Dermis blood vessel endothelial cell (primary cell): Measurements from ENCODE around the gene MMP21. TPM values are rescaled to one million over a fixed set of nuclear protein-coding genes. Genes with fewer than 3 reads are reported as not detected.

ENCODE experiments used
- DNase-seq: peaks from one replicate; pipeline ENCODE4 v3.0.0; 2010
- total RNA-seq: library from RNA; depleted of rRNA; stranded (reverse); fragments of >200 nt; gene quantifications from 2 replicates; pipeline ENCODE4 v1.2.3, GENCODE V29; 2014

The MMP21 gene
- total RNA-seq, 1 donor from 2014 or later: 0.34 TPM

DNA sequence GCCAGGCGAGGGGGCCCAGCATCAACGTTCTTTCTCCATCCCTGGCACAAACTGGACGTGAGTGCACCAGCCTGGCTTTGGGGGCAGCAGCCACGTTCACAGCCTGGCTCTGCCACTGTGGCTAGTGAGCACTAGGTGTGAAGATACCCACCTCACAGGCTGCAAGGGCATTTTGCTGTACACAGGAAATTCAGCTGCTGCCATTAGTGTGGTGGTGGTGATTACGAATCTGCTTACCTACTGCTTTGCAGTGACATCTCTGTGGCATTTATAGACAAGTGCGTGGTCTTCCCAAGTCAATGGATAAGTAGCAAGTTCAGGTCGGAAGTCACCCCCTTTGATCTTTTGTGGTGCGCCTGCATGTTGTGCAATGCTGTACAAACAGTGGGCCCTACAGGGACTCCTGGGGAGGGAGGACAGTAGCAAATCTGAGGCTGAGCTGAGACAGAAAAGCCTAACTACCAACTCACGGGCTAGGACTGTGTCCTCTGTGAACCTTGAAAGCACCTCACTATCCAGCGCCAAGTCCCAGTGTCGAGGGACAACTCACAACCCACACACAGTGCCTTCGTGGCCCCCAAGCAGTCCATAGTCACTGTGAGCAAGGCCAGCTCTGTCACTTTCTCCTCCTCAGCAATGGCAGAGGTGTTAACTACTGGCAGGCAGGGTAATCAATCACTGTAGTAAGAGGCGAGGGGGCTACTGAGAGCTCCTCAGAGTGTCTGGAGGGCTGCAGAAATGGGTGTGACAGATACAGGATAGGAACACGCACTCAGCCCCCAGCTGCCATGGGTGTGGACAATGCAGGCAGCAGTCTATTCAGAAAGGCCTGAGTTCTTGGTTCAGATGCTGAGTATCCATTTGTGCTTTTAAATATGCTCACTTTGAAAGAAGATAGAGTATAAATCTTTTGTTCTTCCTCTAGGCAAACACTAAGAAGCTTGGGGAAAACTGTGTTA lies 17.0 kb upstream of the MMP21 start:
- no peak for DNase-seq

DNA sequence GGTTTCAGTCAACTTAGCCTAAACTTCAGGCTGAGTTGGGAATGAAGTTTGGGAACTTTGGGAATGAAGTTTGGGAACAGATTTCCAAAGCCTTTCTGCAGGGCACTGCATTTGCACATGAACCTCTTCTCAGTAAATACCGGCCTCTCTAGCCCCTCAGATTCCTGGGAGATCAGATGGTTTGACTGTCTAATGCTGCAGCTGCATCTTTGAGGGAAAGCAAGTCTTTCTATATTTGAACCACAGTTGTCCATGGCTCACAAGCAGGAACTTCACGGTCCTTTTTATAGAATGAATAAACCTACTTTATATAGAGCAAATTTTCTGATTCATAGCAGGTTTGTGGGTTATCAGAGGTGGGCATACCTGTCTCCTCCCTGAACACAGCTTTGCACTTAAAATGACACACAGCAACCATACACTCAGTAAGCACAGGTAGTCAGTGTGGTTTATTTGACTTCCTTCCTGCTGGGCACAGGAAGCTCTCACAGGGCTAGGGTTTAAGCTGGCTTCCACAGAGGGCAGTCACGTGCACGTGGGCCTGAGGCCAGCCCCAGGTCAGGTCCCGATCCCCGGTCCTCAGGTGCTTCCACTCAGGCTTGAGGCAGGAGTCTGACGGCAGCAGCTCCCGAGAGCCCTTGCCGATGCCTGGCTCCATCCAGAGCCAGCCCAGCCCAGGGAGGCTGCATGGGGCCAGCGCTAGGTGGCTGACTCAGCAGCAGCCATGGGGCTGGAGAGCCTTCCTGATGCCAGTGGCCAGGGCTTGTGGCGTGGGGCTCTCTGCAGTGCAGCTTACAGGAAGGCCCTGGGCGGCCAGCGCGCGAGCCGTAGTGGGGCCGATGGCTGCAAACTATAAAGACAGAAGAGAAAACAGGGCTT lies 12.8 kb upstream of the MMP21 start:
- peak; percentile 13 for DNase-seq

DNA sequence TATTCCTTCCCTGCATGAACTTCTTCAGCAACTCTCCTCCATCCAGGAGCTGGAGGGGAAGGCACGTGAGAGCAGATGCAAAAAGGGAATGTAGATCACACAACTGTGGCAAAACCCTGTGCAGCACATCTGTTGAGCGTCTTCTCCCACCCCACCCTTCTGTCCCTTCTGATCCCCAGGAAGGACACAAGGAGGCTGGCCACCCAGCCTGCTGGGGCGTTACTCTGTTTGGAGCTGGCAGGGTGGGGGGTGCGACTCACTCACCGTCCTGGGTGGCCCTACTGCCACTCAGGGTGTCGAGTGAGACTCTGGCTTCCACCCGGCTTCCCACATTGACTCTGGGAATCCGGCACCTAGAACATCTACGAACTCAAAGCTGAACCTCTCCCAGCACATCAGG lies 10.2 kb upstream of the MMP21 start:
- DNase-seq: no peak

DNA sequence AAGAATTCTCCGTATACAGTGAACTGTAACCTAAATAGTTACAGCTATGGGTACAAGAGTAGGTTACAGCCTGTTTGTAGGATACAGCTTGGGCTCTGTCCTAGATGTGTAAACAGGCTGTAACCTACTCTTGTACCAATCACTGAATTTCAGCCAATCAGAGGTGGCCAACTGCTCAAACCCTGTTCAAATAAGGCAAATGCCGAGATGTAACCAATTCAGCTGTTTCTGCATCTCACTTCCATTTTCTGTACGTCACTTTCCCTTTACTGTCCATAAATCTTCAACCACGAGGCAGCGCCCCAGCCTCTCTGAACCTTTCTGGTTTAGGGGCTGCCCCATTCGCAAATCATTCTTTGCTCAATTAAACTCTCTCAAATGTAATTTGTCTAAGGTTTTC lies 8.3 kb upstream of the MMP21 start:
- DNase-seq: no peak

DNA sequence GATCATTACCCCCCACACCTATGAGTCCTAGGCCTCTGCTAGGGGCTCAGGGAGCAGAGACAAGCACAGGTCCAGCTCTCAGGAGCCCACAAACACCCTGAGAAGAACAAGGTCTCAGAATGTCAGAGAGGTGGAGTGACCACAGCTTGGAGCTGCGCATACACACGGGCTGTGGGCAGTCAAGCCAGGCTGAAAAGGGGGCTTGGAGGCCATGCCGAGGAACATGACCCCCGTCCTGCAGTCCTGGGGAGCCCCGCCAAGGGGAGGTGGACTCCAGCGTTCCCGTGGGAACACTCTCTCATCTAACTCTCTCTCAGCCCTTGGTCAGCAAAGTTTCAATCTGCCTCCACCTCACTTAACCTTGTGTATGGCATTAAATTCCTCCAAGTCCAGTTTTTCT lies 7.8 kb upstream of the MMP21 start:
- no peak for DNase-seq

DNA sequence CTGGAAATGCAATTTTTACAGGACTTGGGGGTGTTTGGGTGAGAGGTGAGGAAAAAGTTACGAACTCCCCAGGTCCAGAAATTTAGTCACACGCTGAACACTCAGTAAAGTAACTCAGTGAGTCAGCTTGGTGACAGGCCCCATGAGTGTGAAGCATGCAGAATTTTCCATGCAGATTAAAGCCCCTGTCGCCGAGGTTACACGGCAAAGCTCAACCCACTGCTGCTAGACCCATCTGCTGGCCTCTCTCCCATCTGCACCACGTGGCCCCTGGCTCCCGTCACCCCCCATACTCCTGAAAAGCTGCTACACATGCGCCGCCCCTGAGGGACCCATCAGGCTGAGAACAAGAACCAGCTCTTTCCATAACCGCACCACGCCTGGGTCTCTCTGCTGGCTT lies 7.0 kb upstream of the MMP21 start:
- no peak for DNase-seq

DNA sequence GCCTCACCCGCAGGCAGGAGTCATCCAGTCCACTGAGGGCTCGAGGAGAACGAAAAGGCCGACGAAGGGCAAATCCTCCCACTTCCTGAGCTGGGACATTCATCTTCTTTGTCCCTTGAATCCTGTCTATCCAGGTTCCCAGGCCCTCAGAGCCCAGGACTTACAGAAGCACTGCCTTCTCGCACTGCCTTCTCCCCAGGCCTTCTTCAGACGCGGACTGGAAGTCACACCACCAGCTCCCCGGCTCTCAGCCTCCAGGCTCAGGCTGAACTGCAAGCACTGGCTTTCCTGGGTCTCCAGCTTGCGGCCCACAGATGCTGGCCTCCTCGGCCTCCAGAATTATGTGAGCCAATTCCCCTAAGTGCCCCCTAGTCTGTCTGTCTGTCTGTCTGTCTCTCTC lies 6.4 kb upstream of the MMP21 start:
- DNase-seq: no peak

DNA sequence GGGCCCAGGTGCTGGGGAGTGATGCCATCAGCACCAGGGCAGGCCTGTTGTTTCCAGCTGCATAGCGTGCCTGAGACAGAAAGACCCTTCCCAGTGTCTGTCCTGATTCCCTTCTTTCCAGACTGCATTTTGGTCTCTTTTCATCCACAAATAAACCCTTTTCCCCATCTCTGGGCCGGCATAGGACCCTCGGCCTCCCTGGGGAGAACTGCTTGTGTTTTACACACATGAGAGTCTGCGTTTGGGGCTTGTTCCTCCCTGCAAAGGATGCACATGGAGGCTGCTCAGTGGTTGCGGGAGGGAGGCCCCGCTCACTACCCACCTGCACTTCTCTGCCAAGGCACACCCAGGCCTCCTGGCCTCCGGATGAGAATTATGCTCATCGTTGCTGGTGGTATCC lies 5.8 kb upstream of the MMP21 start:
- no peak for DNase-seq

DNA sequence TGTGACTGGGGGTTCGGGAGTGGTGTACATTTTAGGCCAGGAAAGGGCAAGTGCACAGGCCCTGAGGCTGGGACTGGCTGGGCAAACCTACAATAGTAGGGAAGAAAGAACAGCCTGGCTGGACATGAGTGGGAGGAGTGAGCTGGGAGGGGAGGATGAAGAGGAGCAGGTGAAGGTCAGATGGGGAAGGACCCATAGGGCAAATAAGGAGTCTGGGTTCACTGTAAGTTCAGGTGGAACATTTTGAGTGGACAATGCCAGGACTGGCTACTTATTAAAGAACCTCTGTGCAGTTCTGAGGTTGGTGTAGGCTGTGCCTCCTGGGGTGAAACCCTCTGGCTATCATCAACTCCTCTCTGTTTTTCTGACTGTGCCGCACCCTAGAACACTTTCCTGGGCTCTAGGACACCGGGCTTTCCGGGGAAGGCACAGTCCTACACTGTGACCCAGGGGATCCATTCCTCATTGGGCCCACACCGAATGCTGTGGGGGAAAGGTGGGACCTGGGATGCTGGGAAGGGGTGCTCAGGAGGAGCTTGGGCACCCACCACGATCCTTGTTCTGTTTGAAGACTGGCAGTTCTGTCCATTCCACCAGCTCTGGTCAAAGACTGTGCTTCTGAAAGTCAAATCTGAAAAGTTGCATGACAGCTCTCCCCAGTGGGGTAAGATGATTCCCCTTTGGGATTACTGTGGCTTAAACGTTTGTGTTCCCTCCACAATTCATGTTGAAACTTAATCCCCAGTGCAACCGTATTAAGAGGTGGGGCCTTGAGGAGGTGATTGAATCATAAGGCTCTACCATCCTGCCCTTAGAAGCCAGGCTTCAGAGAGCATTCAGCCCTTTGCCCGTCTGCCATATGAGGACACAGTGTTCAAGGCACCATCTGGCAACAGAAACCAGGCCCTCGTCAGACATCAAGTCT lies 4.0 kb upstream of the MMP21 start:
- DNase-seq: no peak

DNA sequence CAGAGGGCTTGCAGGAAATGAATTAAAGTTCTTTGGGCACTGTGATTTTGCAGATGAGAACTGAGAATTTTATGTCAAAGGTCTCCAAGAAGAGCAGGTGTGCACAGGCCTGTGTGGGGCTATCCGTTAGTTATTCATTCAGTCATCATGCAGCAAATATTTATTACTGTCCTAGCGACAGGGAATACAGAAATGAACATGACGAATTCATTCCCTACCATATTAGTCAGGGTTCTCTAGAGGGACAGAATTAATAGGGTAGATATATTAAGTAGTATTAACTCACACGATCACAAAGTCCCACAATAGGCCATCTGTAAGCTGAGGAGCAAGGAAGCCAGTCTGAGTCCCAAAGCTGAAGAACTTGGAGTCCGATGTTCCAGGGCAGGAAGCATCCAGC lies 2.9 kb upstream of the MMP21 start:
- no peak for DNase-seq

DNA sequence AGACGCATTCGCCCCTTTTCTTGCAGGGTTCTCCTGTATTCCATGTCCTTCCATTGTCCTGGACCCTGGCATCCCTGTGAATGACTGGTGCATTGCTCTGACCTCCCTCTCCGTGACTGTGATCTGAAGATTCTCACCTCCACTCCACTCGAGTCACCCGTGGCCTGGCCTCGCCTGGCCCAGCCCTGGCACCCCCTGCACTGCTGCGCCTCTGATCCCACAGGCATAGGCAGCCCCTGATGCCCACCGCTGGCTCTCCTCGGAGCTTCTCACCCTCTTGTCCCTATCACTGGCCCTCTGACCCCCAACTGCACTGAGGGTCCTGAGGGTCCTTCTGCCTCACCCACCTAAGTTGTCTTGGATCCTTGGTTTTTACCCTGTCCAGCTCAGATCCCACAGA lies 2.2 kb upstream of the MMP21 start:
- no peak for DNase-seq

DNA sequence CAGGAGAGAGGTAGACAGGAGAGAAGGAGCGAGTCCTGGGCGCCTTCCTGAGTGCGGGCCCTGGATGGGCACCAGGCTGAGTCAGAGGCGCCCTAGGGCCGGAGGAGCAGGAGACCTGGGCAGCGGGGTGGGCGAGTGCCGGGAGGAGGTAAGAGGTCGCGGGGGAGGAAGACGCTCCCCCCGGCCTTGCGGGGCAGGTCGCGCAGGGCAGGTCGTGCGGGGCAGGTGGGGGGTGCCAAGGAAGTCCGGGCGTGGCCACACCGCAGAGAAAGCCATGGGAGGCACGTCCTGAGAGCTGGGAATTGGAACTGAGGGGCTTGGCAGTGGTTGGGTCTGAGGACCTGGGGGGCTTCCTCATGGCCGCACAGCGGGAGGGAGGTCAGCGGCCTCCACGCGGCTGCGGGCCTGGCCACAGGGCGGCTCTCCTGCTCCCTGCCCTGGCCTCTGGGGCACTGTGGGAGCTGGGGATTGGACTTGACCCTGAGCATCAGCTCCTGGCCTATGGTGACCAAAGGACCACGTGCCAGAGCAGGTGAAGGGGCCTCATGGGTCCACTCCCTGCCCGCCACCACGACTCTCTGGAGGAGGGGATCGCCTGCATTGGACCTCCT lies 935 bp downstream of the MMP21 start:
- DNase-seq: no peak

DNA sequence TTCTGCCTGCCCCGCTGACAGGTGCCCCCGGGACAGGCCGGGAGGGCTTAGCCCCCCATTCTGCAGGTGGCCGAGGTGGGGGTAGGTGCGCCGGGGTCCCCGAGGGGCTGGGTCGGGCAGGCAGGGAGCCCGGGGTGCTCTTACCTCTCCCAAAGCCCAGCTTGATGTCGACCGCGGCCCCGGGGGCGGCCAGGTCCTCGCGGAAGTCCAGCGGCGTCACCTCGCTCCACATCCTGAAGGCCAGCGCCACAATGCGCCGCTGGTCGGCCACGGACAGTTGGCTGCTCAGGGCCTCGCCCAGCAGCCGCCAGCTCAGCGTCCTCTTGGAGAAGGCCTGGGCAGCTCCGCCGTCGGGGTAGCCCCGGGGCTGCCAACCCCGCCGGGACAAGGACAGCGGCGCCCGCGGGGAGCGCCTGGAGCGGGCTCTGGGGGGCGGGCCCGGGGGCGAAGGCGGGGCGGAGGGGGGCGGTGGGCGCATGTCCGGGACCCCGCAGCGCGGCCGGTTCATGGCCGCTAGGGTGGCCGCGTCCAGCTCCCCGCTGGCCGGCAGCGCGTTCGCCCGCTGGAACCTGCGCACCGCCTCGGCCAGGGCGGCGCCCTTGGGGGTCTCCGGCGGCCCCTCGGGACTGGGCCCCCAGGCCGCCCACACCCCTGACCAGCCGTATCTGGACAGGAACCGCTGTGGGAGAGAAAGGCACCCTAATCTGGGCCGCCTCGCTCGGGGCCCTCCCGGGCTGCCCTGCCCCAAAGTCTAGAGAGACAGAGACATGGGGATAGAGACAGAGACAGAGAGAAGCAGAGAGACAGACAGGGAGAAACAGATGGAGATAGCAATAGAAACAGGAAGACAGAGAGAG lies 1.7 kb downstream of the MMP21 start:
- DNase-seq: peak; percentile 30

DNA sequence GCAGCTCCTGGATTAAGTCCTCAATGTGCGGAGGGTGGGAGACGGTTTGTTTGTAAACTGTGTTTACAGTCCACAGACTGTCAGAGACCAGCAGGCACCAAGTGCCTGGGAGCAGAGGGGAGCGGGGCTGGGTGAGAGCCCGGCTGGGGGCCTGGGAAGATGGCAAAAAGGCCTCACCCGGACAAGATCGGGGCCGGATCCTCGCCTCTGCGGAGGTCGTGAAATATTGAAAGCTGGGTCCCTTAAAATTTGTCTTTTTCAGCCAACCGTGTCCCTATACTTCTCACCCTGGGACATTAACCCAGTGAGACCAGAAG lies 2.8 kb downstream of the MMP21 start:
- no peak for DNase-seq

DNA sequence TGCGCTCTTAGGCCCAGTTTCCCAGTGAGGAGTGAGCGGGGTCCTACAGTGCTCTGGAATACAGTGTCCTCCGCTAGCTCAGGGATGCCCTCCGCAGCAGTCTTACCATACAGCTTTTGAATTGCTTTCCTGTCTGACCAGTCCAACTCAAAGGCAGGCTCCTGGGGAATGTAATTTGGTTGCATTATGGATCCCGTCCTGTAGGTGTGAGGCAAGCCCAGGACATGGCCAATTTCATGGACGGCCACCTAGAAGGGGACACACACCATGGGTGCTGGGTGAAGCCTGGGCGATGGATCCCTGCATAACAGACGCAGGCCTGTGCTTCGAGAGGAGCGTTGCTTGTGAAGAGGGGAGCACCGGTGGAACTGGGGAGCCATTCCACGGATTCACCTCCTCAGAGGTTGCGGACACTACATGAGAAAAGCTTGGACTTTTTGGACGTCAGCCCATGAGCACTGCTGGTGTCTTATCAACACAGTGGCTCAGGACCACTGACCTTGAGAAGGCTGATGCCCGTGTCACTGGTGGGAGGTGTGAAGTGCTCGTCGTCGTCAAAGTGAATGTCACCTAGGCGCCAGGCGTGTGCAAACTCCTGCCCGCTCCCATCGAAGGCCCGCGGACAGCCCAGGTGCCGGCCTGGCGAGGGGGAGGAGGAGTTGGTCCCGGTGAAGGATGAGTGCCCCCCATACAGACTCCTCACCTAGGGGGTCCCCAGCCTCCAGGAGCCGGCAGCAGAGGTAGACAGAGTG lies 3.3 kb downstream of the MMP21 start:
- DNase-seq: no peak

DNA sequence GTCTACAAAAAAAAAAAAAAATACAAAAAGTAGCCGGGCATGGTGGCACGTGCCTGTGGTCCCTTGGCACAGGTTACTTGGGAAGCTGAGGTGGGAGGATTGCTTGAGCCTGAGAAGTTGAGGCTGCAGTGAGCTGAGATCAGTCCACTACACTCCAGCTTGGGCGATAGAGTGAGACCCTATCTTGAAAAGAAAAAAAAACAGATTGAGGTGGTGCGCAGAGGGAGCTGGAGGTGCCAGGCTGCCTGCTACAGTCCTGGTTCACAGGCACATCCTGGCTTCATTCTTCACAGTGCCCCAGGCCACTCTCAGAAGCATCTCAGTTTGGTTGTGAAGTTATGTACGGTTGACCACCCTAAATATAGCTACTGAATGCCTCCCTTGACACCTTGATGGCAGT lies 4.8 kb downstream of the MMP21 start:
- DNase-seq: no peak

DNA sequence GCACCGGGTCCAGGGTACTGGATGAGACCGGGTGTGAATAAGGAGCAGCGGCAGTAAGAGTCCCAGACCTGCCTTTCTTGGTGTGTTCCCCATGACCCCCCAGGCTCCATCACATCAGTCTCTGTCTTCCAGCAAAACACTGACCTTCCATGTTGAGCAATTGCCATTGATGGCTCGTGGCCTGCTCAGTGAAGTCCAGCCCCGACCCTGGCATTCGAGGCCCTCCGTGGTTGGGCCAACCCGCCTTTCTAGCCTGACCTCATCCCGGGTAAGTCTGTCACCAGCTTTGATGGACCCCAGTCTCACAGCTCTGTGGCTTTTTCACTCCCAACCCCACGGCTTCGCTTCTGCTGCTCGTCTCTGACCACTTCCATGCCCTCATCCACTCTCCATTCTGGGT lies 6.4 kb downstream of the MMP21 start:
- no peak for DNase-seq

DNA sequence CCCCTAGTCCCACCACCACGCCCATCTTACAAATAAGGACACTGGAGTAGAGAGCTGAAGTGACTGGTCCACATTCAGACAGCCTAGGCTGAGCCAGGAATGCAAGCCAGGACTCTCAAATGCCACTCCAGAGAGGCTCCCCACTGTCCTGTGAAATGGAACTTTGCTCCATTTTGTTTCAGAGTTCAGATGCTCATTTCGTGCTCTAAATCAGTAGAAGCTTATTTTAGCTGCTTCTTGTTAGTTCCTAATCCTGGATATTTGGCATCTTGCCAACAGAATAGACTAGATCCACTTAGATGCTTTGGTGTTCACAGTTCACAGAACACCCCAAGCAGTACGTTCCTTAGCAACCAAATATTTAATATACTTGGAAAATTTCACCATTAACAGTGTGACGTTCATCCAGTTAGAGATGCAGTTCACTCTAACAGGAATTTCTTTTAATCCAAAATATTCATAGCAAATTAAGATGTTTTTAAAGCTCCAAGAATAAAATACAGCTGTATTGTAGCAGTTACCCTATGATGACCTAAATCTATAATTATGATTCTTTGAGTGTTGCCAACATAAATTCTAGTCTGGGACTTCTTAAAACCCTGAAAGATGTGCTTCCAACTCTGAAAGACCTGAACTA lies 7.3 kb downstream of the MMP21 start:
- peak; percentile 19 for DNase-seq

DNA sequence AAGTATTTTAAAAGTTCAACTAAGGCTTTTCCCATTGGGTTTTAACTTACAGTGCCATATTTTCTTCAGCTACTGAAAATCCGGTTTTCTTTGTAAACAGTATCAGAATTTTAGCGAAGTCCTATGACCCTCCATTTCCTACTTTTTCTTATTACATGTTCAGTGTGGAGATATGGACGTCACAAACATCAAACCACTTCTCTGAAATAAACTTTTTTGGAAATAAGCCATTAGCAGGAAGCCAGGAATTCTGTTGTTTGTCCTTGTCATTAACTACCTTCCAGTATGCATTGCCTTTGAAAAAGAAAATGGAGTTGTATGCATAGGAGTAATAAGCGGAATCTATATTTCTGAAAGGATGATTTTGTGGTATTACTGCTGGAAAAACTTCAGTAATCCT lies 9.1 kb downstream of the MMP21 start:
- no peak for DNase-seq

DNA sequence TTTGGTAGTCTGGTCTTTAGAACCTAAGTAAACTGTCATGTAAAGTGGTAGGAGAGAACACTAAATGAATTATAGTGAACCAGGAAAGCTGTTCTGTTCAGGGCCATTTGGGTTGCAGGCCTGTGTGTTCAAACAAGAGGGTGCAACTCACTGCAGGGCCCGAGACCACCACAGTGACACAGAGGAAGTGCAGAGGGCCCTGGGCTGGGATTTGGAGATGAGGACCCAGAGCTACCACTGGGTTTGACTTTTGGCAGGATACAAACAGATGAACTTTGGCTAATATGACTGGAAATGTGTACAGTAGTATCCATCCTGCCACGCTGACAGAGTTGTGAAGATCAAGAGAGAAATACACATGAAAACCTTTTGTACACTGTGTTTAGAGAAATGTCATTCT lies 9.8 kb downstream of the MMP21 start:
- no peak for DNase-seq
